OCI-LY3 (cell line): Measurements from ENCODE around the gene MYDGF.

Source experiments
- H2AFZ ChIP-seq: fragments of 200-600, 300-600 bp; shearing (Covaris generic); 2 replicates; pipeline ENCODE4 v1.6.0; 2014; ENCODE audit warnings: antibody characterized with exemption, low read depth, low read length
- H3K27ac ChIP-seq: fragments of 200-600, 300-600 bp; sonication (generic); 2 replicates; pipeline ENCODE4 v1.5.1; 2014; ENCODE audit warnings: mild to moderate bottlenecking, low read length, moderate library complexity, mixed read lengths
- H3K27me3 ChIP-seq: fragments of 200-600, 300-600 bp; sonication (generic); 2 replicates; pipeline ENCODE4 v1.6.1; 2014; ENCODE audit warnings: low read depth, low read length, mixed read lengths
- H3K36me3 ChIP-seq: fragments of 200-600, 300-600 bp; sonication (generic); replicated peaks from 2 replicates; pipeline ENCODE3; 2014; ENCODE audit warnings: low read depth, low read length, mixed read lengths
- H3K4me1 ChIP-seq: fragments of 300-600, 200-600 bp; sonication (generic); 2 replicates; pipeline ENCODE4 v1.6.1; 2014; ENCODE audit warnings: low read length, mixed read lengths
- H3K4me2 ChIP-seq: fragments of 200-600, 300-600 bp; sonication (generic); 2 replicates; pipeline ENCODE4 v1.6.1; 2014; ENCODE audit warnings: low read length, mixed read lengths
- H3K4me3 ChIP-seq: fragments of 300-600, 200-600 bp; sonication (generic); 2 replicates; pipeline ENCODE4 v1.5.1; 2014; ENCODE audit warnings: antibody characterized with exemption, mild to moderate bottlenecking, low read length, moderate library complexity
- H3K79me2 ChIP-seq: fragments of 300-600, 200-600 bp; shearing (Covaris generic); 2 replicates; pipeline ENCODE4 v1.6.1; 2014; ENCODE audit warnings: mild to moderate bottlenecking, low read length, mixed read lengths
- H3K9ac ChIP-seq: fragments of 300-600, 200-600 bp; shearing (Covaris generic); 2 replicates; pipeline ENCODE4 v1.6.0; 2014; ENCODE audit warnings: mild to moderate bottlenecking, low read length, moderate library complexity
- H3K9me3 ChIP-seq: fragments of 200-600, 300-600 bp; shearing (Covaris generic); 2 replicates; pipeline ENCODE4 v1.6.1; 2014; ENCODE audit warnings: low read length, mixed read lengths; ENCODE audit not compliant: insufficient read depth
- H4K20me1 ChIP-seq: fragments of 200-600, 300-600 bp; sonication (generic); 2 replicates; pipeline ENCODE4 v1.6.1; 2016; ENCODE audit warnings: low read length, mixed read lengths; ENCODE audit not compliant: insufficient read depth
- CTCF ChIP-seq: fragments of 200-600, 300-600 bp; sonication (generic); IDR thresholded peaks from 2 replicates; pipeline ENCODE4 v1.5.1; 2014; ENCODE audit warnings: antibody characterized with exemption, low read length, low read depth
- EZH2phosphoT487 ChIP-seq: fragments of 200-600 bp; shearing (Covaris generic); IDR thresholded peaks from 2 replicates; pipeline ENCODE4 v1.6.1; 2018; ENCODE audit warnings: antibody characterized with exemption, mixed run types, low read depth

Gene MYDGF

GRCh38 chr19:4704317-4704673 lies 34.2 kb upstream of the MYDGF start:
- Histone ChIP-seq H3K36me3 (peaks cover 36% of the 10 kb centered on the region), H3K9me3 (no peaks in the 10 kb centered on the region), H3K9ac (no peak overlapping the region), H3K4me3 (no peak overlapping the region), H3K4me1 (no peaks in the 10 kb centered on the region), H3K27ac (no peak overlapping the region), H3K27me3 (no peaks in the 10 kb centered on the region), H3K4me2 (no peak overlapping the region), H2AFZ (no peak overlapping the region), H3K79me2 (no peaks in the 10 kb centered on the region), H4K20me1 (no peaks in the 10 kb centered on the region)
- TF ChIP-seq CTCF = no peak
- TF ChIP-seq EZH2phosphoT487 = no peak

GRCh38 chr19:4703671-4704316 lies 33.7 kb upstream of the MYDGF start:
- H3K36me3 ChIP-seq = peaks cover 35% of the 10 kb centered on the region
- H3K4me2 ChIP-seq = no peak overlapping the region
- H3K79me2 ChIP-seq = no peaks in the 10 kb centered on the region
- H3K9me3 ChIP-seq = no peaks in the 10 kb centered on the region
- H3K27ac ChIP-seq = no peak overlapping the region
- H3K4me1 ChIP-seq = no peaks in the 10 kb centered on the region
- H3K4me3 ChIP-seq = no peak overlapping the region
- H3K9ac ChIP-seq = no peak overlapping the region
- H2AFZ ChIP-seq = no peak overlapping the region
- H3K27me3 ChIP-seq = no peaks in the 10 kb centered on the region
- no peak for TF ChIP-seq CTCF
- TF ChIP-seq EZH2phosphoT487 = no peak
- no peaks in the 10 kb centered on the region for H4K20me1 ChIP-seq

GRCh38 chr19:4702764-4703163 lies 32.6 kb upstream of the MYDGF start:
- Histone ChIP-seq H3K4me1 (no peaks in the 10 kb centered on the region), H4K20me1 (no peaks in the 10 kb centered on the region), H3K4me2 (no peak overlapping the region), H3K9ac (no peak overlapping the region), H3K4me3 (no peak overlapping the region), H3K27me3 (no peaks in the 10 kb centered on the region), H2AFZ (no peak overlapping the region), H3K79me2 (no peaks in the 10 kb centered on the region), H3K9me3 (no peaks in the 10 kb centered on the region), H3K36me3 (peaks cover 32% of the 10 kb centered on the region), H3K27ac (no peak overlapping the region)
- TF ChIP-seq EZH2phosphoT487 = no peak
- TF ChIP-seq CTCF = no peak

GRCh38 chr19:4701557-4701956 lies 31.4 kb upstream of the MYDGF start:
- Histone ChIP-seq H4K20me1 (no peaks in the 10 kb centered on the region), H3K27ac (no peak overlapping the region), H3K9ac (no peak overlapping the region), H2AFZ (no peak overlapping the region), H3K4me3 (no peak overlapping the region), H3K4me2 (no peak overlapping the region), H3K36me3 (peaks cover 40% of the 10 kb centered on the region), H3K9me3 (no peaks in the 10 kb centered on the region), H3K4me1 (no peaks in the 10 kb centered on the region), H3K27me3 (no peaks in the 10 kb centered on the region), H3K79me2 (no peaks in the 10 kb centered on the region)
- no peak for TF ChIP-seq CTCF
- TF ChIP-seq EZH2phosphoT487 = no peak
